GM18526 (cell line): ENCODE measurements around the gene DNER.

Source experiments
- POLR2A ChIP-seq: IDR thresholded peaks from 3 replicates; pipeline ENCODE4 v1.6.1; 2011; ENCODE audit not compliant: insufficient read length; ENCODE audit errors: extremely low read depth

The DNER gene, protein sequence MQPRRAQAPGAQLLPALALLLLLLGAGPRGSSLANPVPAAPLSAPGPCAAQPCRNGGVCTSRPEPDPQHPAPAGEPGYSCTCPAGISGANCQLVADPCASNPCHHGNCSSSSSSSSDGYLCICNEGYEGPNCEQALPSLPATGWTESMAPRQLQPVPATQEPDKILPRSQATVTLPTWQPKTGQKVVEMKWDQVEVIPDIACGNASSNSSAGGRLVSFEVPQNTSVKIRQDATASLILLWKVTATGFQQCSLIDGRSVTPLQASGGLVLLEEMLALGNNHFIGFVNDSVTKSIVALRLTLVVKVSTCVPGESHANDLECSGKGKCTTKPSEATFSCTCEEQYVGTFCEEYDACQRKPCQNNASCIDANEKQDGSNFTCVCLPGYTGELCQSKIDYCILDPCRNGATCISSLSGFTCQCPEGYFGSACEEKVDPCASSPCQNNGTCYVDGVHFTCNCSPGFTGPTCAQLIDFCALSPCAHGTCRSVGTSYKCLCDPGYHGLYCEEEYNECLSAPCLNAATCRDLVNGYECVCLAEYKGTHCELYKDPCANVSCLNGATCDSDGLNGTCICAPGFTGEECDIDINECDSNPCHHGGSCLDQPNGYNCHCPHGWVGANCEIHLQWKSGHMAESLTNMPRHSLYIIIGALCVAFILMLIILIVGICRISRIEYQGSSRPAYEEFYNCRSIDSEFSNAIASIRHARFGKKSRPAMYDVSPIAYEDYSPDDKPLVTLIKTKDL

DNA sequence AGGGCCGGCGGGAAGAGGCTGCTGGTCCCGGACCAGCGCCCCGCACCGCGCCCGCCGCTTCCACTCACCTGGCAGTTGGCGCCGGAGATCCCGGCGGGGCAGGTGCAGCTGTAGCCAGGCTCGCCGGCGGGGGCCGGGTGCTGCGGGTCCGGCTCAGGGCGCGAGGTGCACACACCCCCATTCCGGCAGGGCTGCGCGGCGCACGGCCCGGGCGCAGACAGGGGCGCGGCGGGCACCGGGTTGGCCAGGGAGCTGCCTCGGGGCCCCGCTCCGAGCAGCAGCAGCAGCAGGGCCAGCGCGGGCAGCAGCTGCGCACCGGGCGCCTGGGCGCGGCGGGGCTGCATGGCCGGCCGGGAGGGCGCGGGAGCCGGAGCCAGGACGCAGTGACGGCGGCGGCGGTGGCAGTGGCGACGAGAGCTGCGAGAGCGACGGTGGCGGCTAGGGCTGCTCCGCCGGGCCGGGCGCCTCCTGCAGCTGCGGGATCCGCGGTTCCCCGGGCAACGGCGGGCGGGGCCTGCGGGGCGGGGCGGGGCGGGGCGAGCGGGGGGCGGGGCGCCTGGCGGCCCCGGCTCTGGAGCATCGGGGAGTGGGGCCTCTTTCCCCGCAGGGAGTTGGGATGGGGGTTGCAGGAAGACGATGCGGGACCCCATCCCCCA is at the start of gene DNER:
TSS of gene DNER (minus strand) at position 476 of the 656 bp plus-strand sequence. CDS start at position 344, 132 bp downstream.
- TF ChIP-seq POLR2A, result no peak

DNA sequence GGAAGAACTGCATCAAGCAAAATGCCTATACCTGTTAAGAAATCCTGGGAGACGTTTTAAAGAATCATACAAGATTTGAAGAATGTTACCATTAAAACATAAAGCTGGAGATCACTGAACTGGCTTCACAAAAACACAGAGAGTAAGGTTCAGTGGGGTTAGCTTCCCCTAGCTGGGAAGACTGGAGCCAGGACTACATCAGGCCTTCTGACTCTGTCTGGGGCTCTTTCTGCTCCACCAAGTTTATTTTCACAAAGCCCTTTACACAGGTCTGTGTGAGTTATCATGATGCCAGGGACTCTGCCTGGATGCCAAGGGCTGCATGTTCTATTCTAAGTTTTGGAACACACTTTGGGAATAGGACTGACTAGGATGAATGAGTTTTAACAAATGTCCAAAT is 47.3 kb upstream of the DNER start:
- no peak for TF ChIP-seq POLR2A

DNA sequence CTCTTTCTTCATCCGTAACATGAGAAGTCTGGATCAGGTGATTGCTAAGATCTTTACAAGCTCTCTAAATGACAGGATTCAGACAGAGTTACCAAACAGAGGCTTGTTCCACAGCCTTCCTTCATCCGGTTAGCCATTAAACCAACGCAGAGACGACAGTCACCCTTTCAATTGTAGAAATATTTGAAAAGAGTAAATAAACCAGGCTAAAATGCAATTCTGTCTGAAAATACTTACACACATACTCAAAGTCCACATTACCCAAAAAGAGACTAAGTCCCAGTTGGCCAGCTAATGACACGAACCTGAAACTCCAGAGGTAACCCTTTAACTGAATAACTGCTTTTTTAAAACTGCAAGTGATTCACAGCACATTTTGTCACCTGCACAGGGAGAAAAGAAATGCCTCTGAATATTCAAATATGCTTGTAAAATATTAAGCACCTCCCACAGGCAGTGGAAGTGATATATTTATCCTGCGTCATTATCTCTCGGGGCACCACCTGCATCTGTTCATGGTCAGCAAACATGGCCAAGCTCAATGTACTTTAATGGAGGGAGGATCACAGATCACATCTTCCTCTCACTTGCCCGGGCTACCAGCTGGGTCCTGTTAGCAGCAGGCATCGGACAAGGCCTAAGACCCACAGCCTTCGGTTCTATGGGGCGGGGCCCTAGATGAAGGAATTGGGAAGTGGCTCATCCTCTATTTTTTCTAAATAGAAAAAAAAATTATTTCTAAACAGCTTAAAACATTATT is 38.8 kb upstream of the DNER start:
- no peak for TF ChIP-seq POLR2A

DNA sequence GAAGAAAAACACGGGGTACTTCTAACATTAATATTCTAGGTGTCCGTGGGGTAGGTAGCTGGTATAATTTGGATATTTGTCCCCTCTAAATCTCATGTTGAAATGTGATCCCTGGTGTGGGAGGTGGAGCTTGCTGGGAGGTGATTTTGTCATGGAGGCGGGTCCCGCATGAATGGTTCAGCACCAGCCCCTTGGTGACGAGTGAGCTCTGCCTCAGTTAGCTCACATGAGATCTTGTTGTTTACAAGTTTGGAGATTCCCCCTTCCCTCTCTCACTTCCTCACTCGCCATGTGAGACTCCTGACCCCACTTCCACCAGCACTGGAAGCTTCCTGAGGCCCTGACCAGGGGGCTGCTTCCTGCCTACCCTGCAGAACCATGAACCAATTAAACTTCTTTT is 35.4 kb upstream of the DNER start:
- TF ChIP-seq POLR2A, result no peak

DNA sequence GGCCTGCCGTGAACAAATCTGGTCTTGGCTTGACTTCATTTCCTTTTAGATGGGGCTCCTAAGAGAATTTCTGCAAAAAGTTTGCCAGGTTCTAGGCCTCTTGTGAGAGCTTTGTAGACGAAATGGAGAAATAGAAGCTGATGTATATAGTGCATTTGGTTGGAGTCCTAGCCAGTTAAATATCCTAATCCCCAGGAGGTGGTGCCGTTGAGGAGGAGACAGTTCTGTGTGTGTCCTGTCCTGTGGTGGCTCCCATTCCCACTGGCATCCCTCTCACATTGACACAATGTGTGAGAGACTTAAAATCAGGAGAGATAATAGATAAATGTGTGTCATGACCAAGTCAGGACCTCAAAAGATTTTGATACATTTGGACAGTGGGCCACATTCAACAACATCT is 34.6 kb upstream of the DNER start:
- no peak for TF ChIP-seq POLR2A

DNA sequence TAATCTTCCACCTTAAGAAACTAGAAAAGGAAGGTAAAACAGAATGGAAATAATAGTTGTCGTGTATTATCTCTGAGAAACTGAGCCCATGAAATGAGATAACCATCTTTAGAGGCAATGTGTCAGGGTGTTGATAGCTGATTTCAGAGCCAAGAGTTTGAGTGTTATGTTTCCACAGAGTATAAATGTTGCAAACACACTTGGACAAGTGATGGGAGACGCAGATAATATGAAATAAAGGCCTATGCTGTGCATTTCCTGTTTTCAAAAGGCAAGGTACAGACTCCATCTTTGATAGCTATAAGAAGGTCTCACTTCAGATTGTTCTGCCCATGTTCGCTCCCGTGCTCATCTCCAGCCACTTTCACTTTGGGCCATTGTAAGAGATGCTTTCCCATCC is 25.9 kb upstream of the DNER start:
- no peak for TF ChIP-seq POLR2A

DNA sequence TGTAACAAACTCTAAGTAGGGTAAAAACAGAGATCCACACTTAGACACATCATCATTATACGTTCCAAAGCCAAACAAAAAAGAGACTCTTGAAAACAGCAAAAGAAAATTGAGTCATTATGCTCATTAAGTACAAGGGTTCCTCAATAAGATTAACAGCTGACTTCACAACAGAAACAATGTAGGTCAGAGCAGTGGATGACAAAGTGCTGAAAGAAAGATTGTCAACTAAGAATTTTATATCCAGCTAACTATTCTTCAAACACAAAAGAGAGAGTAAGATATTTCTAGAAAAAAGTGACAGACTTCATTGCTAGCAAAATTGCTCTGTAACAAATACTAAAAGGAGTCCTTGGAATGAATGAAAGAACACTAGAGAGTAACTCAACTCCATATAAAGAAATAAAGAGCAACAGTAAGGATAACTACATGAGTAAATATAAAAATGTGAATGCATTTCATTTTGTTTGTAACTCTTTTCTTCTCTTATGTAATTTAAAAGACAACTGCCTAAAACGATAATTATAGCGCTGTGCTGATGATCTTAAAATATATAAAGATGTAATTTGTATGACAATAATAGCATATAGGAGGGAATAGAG is 23.8 kb upstream of the DNER start:
- no peak for TF ChIP-seq POLR2A

DNA sequence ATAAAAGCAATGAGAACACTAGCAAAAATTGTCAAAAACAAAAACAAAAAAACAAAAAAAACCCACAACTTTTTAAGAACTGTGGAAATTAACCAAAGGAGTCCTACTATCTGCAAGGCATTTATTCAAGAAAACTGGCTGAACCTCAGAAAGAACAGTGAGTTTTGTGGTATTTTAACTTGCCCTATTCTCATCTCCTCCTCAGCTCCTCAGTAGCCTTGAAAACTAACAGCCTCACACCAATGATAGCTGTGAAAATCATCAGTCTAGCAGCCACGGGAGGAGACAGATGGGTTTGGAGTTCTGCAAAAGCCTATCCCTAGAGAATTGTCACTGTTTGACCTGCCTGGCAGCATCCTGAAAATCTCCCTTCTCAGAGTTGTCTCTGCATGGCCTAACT is 20.1 kb upstream of the DNER start:
- TF ChIP-seq POLR2A, result no peak

DNA sequence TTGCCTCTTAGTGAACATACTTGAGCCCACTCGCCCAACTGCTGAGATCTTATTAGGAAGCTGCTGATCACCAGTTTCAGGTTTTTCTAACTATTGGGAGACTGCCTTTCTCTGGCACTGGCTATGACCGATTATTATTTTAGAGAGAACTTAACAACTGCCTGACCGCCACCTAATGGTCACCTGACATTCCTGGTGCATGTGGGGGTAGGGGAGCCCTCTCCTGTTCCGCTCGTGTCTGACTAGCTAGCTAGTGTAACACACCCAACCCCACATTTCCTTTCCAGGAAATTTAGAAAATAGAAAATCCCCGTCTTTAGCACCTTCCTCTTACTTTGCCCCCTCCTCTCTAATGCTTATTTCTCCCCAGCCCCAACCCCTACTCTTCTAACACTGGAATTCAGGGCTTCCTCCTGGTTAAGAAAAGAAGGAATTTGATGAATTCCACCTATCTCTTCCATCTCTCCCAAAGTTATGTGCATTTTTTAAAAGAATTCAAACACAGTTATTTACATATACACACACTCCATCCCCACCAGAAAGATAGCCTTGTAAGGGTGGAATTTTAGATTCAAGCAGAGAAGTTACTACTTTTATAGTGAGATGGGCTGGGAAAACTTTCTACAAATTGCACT is 19.4 kb upstream of the DNER start:
- no peak for TF ChIP-seq POLR2A

DNA sequence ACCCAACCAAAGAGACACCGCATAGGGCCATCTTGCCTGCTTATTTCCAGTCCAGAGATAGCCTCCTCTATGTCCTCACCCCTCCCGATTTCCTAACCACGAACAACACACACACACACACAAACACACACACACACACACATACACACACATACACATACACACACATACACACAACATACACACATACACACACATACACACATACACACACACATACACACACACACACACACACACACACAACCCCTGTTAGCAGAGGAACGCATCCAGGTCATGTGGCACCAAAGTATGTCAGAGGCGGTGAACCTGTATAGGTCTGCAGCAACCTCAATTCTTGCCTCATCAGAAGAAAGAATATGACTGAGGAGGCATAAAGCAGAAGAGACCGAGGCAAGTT is 18.5 kb upstream of the DNER start:
- TF ChIP-seq POLR2A, result no peak

DNA sequence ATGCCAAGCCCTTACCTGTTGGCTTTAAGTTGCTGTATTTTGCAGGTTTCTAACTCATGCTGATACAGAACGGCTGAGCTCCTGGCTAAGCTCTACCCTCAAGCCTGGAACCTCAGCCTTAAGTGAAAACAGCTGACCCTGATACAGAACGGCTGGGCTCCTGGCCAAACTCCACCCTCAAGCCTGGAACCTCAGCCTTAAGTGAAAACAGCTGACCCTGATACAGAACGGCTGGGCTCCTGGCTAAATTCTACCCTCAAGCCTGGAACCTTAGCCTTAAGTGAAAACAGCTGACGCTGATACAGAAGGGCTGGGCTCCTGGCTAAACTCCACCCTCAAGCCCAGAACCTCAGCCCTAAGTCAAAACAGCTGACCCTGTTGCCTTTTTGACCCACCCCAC is 17.6 kb upstream of the DNER start:
- TF ChIP-seq POLR2A, result no peak

DNA sequence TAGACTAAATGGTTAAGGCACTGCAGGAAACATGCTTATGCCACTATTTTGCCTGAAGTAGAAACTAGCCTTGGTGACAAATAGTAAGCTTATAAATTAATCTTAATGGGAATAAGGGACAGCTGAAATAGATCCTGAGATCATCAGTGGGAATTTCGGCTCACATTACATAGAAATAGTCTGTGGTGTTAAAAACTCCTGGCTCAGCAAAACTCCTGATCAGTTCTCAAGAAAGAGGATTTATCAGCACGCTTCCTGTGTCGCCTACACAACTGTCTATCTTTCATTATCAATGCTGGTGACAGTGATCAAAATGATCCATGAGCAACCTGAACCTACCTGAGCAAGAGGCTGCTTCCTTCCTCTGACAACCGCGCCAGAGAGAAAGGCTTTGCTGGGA is 17.0 kb upstream of the DNER start:
- no peak for TF ChIP-seq POLR2A

DNA sequence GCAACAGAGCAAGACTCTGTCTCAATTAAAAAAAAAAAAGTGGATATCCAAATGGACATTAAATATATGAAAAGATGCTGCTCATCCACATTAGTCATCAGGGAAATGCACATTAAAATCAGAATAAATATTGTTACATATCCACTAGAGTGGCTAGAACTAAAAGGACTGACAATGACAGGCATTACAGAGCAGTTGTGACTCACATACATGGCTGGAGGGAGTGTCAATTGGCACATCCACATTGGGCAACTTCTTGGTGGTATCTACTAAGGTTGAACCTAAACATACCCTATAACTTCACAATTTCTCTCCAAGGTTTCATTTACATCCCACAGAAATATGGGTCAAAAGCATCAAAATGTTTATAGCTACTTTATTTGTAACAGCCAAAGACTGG is 14.0 kb upstream of the DNER start:
- no peak for TF ChIP-seq POLR2A

DNA sequence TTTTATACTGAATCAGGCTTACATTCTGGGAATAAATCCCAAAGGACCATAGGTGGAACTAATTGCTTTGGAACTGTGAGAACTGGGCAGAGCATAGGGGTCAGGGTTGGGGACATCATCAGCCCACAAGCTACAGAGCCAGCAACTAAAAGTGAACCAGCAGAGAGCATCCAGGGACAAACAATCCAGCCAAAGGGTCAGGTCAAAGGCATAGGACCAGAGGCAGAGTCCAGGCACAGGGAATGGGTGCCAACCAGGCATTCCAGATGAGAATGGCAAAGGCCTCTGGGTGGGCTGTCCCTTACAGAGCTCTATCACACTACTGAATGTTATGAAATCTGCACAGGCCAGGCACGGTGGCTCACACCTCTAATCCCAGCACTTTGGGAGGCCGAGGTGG is 12.3 kb upstream of the DNER start:
- no peak for TF ChIP-seq POLR2A
